ENCODE results near the gene RPAP2.

RPAP2 gene

GRCh38 chr1:92324784-92325183 lies 25.9 kb downstream of the RPAP2 start:
- TF ChIP-seq CTCF (IDR thresholded peaks at IDR 0.05; ENCODE audit: insufficient read depth, low read depth, low read length, missing control alignments), result no peak
- DNase-seq (ENCODE audit: low read depth), result no peak
- H3K4me3 ChIP-seq (ENCODE audit: low read depth, low read length), result no peak overlapping the region

GRCh38 chr1:92326681-92327080 lies 27.8 kb downstream of the RPAP2 start:
- no peak overlapping the region for H3K4me3 ChIP-seq (ENCODE audit: low read depth, low read length)
- TF ChIP-seq CTCF (IDR thresholded peaks at IDR 0.05; ENCODE audit: insufficient read depth, low read depth, low read length, missing control alignments), result no peak
- DNase-seq (ENCODE audit: low read depth), result no peak

GRCh38 chr1:92327794-92328193 lies 28.9 kb downstream of the RPAP2 start:
- no peak for TF ChIP-seq CTCF (IDR thresholded peaks at IDR 0.05; ENCODE audit: insufficient read depth, low read depth, low read length, missing control alignments)
- no peak overlapping the region for H3K4me3 ChIP-seq (ENCODE audit: low read depth, low read length)
- no peak for DNase-seq (ENCODE audit: low read depth)

GRCh38 chr1:92329347-92330129 lies 30.7 kb downstream of the RPAP2 start:
- TF ChIP-seq CTCF (IDR thresholded peaks at IDR 0.05; ENCODE audit: insufficient read depth, low read depth, low read length, missing control alignments), result no peak
- no peak overlapping the region for H3K4me3 ChIP-seq (ENCODE audit: low read depth, low read length)
- DNase-seq (ENCODE audit: low read depth), result no peak

GRCh38 chr1:92333668-92334067 lies 34.8 kb downstream of the RPAP2 start:
- no peak overlapping the region for H3K4me3 ChIP-seq (ENCODE audit: low read depth, low read length)
- DNase-seq (ENCODE audit: low read depth), result no peak

GRCh38 chr1:92340154-92340553 lies 41.3 kb downstream of the RPAP2 start:
- no peak for TF ChIP-seq CTCF (IDR thresholded peaks at IDR 0.05; ENCODE audit: insufficient read depth, low read depth, low read length, missing control alignments)
- no peak for DNase-seq (ENCODE audit: low read depth)
- no peak overlapping the region for H3K4me3 ChIP-seq (ENCODE audit: low read depth, low read length)

More at GRCh38 chr1:92333668-92334067, 34.8 kb downstream of the RPAP2 start:
- no peak for TF ChIP-seq CTCF (IDR thresholded peaks at IDR 0.05; ENCODE audit: insufficient read depth, low read depth, low read length, missing control alignments)

- TF ChIP-seq CTCF (IDR thresholded peaks at IDR 0.05; ENCODE audit: insufficient read depth, low read depth, low read length, missing control alignments), result no peak
- no peak overlapping the region for H3K4me3 ChIP-seq (ENCODE audit: low read depth, low read length)
Measured at GRCh38 chr1:92342401-92342800, 43.5 kb downstream of the RPAP2 start.

More at GRCh38 chr1:92342401-92342800, 43.5 kb downstream of the RPAP2 start:
- no peak for DNase-seq (ENCODE audit: low read depth)

Data from GM12865 (cell line).